GM12875 (cell line): ENCODE results near the gene VCX3B.
"Not testable (repeated sequence)": the region's sequence is repeated elsewhere in the genome, so short reads cannot be mapped to it uniquely, and the experiment has no call there.

Source experiments
- H3K4me3 ChIP-seq: one replicate; pipeline ENCODE4 v1.5.1; 2011; ENCODE audit warnings: low read depth, low read length, control low read depth
- CTCF ChIP-seq: IDR thresholded peaks from 2 replicates; pipeline ENCODE4 v1.5.1; 2011; ENCODE audit warnings: low read depth, mild to moderate bottlenecking, control low read depth, inconsistent platforms, low read length, moderate library complexity, borderline replicate concordance; ENCODE audit not compliant: insufficient read depth

The VCX3B gene

GRCh38 chrX:8464530-8464929, at the start of gene VCX3B:
VCX3B (plus strand) TSS chrX:8464830; CDS start chrX:8465451, 621 bp downstream.
- H3K4me3 ChIP-seq: not testable (repeated sequence)

- TF ChIP-seq CTCF: no peak
- H3K4me3 ChIP-seq: no peak overlapping the region
Observed at GRCh38 chrX:8418301-8418700, 46.3 kb upstream of the VCX3B start.

GRCh38 chrX:8424912-8425311, 39.7 kb upstream of the VCX3B start:
- H3K4me3 ChIP-seq: no peak overlapping the region
- TF ChIP-seq CTCF: no peak

- H3K4me3 ChIP-seq: no peak overlapping the region
- no peak for TF ChIP-seq CTCF
Observed at GRCh38 chrX:8429692-8430249, 34.9 kb upstream of the VCX3B start.

GRCh38 chrX:8430444-8430843, 34.2 kb upstream of the VCX3B start:
- H3K4me3 ChIP-seq: no peak overlapping the region
- TF ChIP-seq CTCF: no peak

- H3K4me3 ChIP-seq: no peak overlapping the region
- TF ChIP-seq CTCF: no peak
Observed at GRCh38 chrX:8432396-8432795, 32.2 kb upstream of the VCX3B start.

- H3K4me3 ChIP-seq: no peak overlapping the region
- TF ChIP-seq CTCF: no peak
Observed at GRCh38 chrX:8433109-8434062, 31.2 kb upstream of the VCX3B start.
